ENCODE data around the gene PALLD.

Gene PALLD

DNA sequence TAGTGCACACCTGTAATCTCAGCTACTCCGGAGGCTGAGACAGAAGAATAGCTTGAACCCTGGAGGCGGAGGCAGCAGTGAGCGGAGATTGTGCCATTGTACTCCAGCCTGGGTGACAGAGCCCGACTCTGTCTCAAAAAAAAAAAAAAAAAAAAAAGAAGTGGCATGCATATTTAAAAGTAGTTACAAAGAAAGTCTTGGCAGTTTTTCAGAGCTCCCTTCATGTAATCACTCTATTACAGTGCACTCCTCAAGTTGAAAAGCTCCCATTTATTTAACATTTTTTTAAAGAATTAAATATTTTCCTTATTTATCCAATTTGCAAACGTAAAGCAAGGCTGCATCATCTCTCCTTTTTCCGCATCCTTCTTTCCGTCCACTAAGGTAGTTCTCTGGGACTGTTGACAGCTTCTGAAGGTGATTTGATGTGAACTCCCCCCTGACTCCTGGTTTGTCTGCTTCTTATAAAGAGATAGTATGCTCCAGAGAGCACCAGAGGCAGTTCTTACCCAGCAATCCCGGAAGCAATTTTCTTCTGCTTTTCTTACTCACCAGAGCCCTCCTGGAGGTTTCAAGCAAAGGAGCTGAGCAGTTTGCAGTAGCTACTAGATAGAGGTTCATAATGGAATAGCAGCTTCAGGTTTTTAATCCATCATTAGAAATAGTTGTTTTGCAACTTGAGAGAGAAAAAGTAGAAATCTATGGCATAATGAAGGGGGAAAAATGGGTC lies 151.0 kb downstream of the PALLD start:
- no peak for DNase-seq (ENCODE audit: low spot score)

- no peak for DNase-seq (ENCODE audit: low spot score)
Observed at GRCh38 chr4:168648494-168648893, 151.6 kb downstream of the PALLD start.

GRCh38 chr4:168648929-168649328 lies 152.1 kb downstream of the PALLD start:
- no peak for DNase-seq (ENCODE audit: low spot score)

- no peak for DNase-seq (ENCODE audit: low spot score)
Observed at GRCh38 chr4:168651374-168651773, 154.5 kb downstream of the PALLD start.

DNA sequence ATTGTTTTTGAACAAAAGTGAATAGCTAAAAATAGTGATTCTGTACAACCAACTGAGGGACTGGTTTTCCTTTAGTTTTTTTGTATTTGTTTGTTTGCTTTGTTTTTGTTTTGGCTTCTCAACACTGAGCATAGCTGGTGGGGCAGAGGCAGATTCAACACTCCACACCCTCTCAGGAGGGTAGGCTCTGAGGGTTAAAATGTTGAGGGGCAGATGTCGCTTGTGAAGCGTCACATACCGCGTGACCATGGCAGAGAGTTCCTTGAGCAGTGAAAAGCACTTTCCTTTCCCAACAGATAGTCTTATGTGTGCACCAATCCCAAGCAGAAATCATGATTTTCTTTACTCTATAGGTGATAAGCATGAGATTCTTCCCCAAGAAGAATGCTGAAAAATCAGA lies 155.0 kb downstream of the PALLD start:
- no peak for DNase-seq (ENCODE audit: low spot score)

DNA sequence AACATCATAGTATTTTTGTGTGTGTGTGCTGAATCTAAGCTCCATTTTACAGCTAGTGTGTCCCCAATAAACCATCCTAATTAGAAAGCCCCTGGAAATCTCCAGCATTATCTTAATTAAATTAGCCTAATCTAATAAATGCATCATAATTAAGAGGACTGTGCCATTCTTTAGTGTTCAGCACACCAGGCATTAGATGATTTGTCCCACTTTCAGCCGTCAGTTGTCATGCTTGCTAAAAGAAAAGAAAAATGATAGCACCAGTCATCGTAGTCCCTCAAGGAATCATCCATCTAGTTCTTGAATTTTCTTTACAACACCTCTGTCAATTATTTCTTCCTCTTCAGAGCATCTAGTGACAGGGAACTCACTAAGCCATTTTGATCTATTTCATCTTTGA lies 155.9 kb downstream of the PALLD start:
- DNase-seq (ENCODE audit: low spot score), result no peak

- no peak for DNase-seq (ENCODE audit: low spot score)
Observed at GRCh38 chr4:168654104-168654847, 157.4 kb downstream of the PALLD start.

GRCh38 chr4:168654848-168655174 lies 158.0 kb downstream of the PALLD start:
- no peak for DNase-seq (ENCODE audit: low spot score)

- no peak for DNase-seq (ENCODE audit: low spot score)
Observed at GRCh38 chr4:168655182-168655581, 158.3 kb downstream of the PALLD start.

GRCh38 chr4:168656055-168656660 lies 159.3 kb downstream of the PALLD start:
- DNase-seq (ENCODE audit: low spot score), result no peak

DNA sequence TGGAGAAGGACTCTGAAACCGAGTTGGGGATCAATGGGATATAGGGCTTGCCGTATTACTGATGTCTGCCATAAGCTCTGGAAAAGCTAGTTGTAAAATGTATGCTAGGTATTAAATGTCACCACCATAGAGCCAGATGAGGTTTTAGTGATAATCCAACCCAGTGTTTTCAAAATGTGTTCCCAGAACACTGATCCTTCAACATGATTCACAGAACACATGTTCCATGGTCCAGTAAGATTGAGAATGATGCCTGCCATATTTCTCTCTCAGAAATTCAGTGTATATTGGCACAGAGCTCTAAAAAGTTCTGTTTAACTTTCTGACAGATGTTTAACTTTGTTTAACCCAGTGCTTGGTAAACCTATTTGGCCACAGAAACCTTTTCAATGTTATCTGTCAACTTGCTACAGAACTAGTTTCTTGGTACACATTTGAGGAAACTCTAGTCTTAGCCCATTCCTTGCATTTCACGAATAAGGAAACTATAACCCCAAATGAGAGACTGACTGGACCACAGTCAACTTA lies 160.2 kb downstream of the PALLD start:
- DNase-seq (ENCODE audit: low spot score), result no peak

DNA sequence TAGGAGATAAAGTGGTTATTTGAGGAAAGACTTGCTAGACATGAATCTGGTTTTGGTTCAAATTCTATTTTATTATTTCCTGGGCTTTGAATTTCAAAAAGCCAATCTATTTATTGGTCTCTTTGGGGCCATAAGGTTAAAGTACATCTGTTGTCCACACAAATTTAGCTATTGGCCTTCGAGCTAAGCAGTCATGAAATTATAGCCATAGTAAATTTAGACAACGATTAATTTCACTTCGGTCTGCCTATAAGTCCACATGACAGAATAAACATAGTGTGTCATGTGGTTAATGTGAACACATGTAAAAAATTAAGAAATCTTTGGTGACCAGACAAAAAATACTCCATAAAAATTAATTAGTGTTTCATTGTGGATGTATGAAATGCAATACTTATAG lies 161.9 kb downstream of the PALLD start:
- no peak for DNase-seq (ENCODE audit: low spot score)

DNA sequence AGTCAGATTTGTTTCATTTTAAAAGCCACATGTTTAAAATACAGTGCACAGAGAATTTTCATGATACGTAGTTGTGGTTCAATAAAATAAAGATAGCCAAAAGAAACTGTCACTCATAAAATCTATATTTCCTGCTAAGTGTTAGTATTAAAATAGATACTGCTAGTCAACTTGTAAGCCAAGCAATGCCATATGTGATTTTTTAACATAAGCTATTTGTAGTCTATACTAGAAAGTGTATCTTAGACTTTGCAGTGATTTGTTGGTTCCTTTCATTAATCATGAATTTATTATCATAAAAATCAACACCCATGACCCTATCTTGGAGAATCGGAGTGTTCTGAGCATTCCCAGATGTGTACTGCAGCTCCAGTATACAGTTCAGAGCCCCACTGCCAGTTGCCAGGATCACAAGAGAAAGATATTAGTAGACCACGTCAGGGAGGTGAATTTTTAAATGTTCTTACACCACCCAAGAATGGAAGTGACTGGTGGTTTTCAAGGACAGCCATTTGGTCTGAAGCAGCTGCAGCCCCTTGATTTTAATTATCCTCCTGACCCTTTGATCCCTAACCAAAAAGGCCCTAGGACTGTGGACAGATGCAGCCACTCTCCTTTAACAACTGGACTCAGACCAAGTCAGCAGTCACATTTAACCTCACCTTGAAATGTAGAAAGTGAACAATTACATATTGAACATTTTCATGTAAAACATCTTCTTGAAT lies 163.1 kb downstream of the PALLD start:
- no peak for DNase-seq (ENCODE audit: low spot score)

- no peak for DNase-seq (ENCODE audit: low spot score)
Observed at GRCh38 chr4:168662297-168662984, 165.6 kb downstream of the PALLD start.

DNA sequence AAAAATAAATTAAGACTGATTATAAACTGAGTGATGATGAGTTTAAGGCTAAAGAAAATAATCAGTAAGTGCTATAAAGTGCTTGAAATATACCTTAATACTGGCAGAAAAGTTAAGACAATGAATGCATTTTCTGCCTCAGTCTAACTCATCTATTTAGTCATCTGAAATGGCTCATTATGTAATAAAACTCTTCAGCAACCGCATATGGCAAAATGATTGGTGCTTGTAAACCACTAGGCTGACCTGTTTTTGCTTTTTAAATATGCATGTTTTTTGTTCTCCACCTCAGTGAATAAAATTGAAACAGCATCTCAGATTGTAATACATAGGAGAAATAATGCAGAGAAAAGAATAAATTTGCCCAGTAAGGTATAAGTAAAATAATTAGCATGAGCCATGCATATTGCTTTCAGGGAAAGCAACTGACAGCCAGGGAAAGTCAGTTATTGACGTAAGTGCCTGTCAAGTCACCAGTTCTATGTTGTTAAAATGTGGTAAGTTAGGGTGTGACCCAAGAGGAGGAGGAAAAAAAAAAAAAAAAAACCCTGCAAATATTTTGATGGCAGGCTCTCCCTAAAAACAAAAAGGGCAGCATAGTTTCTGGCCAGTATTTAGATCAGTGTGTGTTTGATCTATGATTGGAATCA lies 167.5 kb downstream of the PALLD start:
- no peak for DNase-seq (ENCODE audit: low spot score)

GRCh38 chr4:168666531-168666930 lies 169.7 kb downstream of the PALLD start:
- no peak for DNase-seq (ENCODE audit: low spot score)

DNA sequence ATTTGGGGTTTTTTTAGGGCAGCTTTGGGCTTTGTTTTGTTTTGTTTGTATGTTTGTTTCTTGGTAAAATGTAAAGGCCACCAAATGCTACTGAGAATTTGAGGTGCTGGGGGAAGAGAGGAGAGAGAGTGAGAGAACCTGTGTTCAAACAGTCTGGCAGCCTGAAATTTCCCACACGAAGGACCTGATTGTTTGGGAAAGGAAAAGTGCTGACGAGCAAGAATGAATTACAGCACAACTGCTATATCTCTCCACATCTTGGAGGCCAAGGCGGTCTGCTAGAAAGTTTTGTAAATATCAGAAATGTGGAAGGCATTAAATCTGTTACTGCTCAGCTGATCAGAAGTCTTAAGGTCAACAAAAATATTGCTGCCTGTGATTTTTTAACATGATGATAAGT lies 170.5 kb downstream of the PALLD start:
- DNase-seq (ENCODE audit: low spot score), result no peak

DNA sequence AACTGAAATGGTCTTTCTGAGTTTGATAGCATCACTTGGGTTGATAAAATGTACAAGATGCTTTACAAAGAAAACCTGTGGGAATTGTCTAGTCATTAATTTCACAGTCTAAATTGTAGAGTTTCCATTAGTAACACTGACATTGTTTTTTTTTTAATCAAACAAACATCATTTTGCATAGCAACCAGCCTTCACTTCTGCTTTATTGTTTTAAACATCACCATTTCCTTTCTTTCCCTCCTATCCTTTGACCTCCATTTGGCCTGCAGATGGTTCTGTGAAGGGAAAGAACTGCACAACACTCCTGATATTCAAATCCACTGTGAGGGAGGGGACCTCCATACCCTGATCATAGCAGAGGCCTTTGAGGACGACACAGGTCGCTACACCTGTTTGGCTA lies 171.1 kb downstream of the PALLD start:
- no peak for DNase-seq (ENCODE audit: low spot score)

DNA sequence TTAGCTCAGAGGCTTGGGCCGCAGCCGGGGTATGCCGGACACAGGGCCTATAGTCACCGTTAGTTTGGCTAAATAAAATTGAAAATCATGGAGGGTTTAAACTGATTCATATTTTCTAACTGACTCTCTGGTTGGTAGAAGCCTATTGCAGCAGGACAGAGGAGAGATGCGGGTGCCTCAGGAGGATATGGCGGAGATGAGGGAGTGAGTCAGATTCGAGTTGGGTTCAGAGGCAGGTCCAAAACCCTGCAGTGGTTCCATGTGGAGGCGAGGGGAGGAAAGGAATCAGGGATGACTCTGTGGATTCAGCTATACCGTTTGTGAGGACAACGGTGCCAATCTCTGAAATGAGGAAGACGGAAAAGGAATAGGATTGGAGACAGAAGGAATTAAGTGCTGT lies 176.6 kb downstream of the PALLD start:
- no peak for DNase-seq (ENCODE audit: low spot score)

DNA sequence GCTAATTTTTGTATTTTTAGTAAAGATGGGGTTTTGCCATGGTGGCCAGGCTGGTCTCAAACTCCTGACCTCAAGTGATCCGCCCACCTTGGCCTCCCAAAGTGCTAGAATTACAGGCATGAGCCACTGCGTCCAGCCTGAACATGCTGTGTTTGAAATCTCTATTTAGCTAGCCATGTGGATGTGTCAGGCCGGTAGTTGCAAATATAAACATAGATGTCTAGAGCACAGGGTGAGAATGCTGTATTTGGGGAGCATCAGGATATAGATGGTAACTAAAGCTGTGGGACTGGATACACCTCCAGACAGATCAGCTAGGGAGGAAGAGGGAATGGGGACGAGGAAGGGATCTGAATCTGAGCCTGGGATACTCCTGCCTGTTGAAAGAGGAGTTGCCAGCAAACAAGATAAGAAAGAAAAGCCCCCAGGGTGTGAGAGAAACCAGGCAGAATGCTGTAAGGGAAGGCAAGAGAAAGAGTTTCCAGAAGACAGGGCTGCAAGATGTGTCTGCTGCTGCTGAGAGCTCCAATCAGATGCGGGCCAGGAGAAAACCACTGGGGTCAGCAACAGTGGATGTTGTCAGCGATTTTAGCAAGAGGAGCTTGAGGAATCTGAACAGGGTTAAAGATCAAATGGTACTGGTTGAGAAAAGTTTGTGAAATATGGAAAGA lies 177.4 kb downstream of the PALLD start:
- no peak for DNase-seq (ENCODE audit: low spot score)

DNA sequence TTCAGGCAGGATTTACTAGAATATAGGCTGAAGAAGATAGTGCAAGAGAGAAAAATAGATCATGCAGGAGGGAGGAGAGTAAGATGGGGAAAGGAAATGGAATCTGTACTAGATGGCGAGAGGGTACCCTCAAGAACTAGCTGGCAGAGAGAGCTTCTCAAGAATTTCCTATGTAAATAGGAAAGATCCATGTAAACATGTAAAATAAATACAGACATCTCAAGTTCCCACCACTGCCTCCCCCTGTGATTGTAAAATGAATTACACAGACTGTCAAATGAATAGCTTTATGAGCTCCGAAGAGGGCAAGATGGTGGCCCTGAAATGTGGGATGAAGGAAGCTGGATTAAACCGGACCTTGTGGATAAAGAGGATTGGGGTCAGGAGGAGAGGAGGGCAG lies 178.0 kb downstream of the PALLD start:
- no peak for DNase-seq (ENCODE audit: low spot score)
